Brain microvascular endothelial cell (primary cell): Measurements from ENCODE around the gene SPANXN4.

Experiments used
- DNase-seq: peaks from one replicate; pipeline ENCODE4 v3.0.0-alpha.2; 2020
- H3K27ac ChIP-seq: fragments of 250-450 bp; sonication (Bioruptor Pico); 2 replicates; pipeline ENCODE4 v1.5.1; 2020; ENCODE audit warnings: mild to moderate bottlenecking, moderate library complexity
- H3K27me3 ChIP-seq: fragments of 250-450 bp; sonication (Bioruptor Pico); replicated peaks from 2 replicates; pipeline ENCODE4 v1.5.1; 2020; ENCODE audit warnings: mild to moderate bottlenecking
- H3K36me3 ChIP-seq: fragments of 250-450 bp; sonication (Bioruptor Pico); replicated peaks from 2 replicates; pipeline ENCODE4 v1.5.1; 2020; ENCODE audit warnings: mild to moderate bottlenecking
- H3K4me3 ChIP-seq: 2 replicates; pipeline ENCODE4 v1.5.1; 2011; ENCODE audit warnings: low read depth, mild to moderate bottlenecking, control low read depth, low read length, moderate library complexity
- in situ Hi-C: cut with HindIII; loops from 2 replicates; pipeline ENCODE4 v1.10.0; 2017; ENCODE audit warnings: low sequenced_read_pairs, low pct_ligation_motif_present
- TF ChIP-seq, protein P1 (sequence below): IDR thresholded peaks from 2 replicates; pipeline ENCODE4 v1.5.1; 2011; ENCODE audit warnings: low read depth, mild to moderate bottlenecking, moderate library complexity, low read length, control low read depth, inconsistent platforms; ENCODE audit errors: missing control alignments

The SPANXN4 gene

DNA sequence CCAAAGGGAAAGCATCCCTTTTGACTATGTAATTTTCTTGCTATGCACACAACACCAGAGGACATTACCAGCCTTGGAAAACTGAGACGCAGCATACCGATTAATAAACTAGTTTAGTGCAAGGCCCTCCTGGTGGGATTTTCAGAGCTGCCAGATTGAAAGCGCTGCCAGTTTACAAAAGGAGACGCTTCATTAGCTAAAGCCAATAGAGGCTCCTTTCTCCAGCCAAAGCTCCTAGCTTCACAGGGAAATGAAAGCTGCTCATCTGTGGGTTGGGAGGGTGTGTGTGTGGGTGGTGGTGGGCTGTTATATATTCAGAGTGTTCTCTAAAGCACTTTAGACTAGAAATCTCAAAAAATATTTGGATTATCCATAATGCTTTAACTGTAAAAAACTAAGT lies 32.4 kb downstream of the SPANXN4 start:
- TF ChIP-seq, protein P1, sequence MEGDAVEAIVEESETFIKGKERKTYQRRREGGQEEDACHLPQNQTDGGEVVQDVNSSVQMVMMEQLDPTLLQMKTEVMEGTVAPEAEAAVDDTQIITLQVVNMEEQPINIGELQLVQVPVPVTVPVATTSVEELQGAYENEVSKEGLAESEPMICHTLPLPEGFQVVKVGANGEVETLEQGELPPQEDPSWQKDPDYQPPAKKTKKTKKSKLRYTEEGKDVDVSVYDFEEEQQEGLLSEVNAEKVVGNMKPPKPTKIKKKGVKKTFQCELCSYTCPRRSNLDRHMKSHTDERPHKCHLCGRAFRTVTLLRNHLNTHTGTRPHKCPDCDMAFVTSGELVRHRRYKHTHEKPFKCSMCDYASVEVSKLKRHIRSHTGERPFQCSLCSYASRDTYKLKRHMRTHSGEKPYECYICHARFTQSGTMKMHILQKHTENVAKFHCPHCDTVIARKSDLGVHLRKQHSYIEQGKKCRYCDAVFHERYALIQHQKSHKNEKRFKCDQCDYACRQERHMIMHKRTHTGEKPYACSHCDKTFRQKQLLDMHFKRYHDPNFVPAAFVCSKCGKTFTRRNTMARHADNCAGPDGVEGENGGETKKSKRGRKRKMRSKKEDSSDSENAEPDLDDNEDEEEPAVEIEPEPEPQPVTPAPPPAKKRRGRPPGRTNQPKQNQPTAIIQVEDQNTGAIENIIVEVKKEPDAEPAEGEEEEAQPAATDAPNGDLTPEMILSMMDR, result no peak

GRCh38 chrX:143081231-143081630 lies 55.5 kb downstream of the SPANXN4 start:
- DNase-seq, result no peak
- no peak overlapping the region for H3K4me3 ChIP-seq
- no peak overlapping the region for H3K27ac ChIP-seq
- H3K27me3 ChIP-seq, result no peaks in the 10 kb centered on the region
- no peaks in the 10 kb centered on the region for H3K36me3 ChIP-seq
- in situ Hi-C loops, result no loop called here
- TF ChIP-seq, protein P1, result no peak

More for the DNA sequence above, 32.4 kb downstream of the SPANXN4 start:
- Histone ChIP-seq H3K27ac (no peak overlapping the region), H3K4me3 (no peak overlapping the region), H3K27me3 (no peaks in the 10 kb centered on the region), H3K36me3 (no peaks in the 10 kb centered on the region)
- no peak for DNase-seq
- in situ Hi-C loops, result no loop called here

DNA sequence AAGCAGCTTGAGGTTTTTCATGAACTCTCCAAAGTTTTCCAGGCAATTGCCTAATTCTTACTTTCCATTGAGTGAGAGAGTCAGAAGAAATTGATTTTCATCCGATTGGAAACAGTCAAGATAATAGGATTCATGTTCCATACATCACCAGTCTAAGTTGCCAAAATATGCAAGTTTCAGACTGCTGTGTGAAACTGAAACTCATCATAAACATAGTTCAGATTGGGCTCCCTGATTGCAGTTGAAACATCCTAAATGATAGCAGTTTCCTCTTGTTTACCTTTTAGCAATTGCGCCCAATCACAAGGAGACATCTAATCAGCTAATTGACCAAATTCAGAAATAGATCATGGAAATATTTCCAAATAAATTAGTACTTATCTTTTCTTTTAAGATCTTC lies 56.8 kb downstream of the SPANXN4 start:
- TF ChIP-seq, protein P1, result no peak
- no peaks in the 10 kb centered on the region for H3K27me3 ChIP-seq
- no peak for DNase-seq
- no peak overlapping the region for H3K27ac ChIP-seq
- H3K36me3 ChIP-seq, result no peaks in the 10 kb centered on the region
- in situ Hi-C loops, result no loop called here
- no peak overlapping the region for H3K4me3 ChIP-seq
